GM19099 (cell line): ENCODE measurements around the gene NUAK2.

Source experiments
- POLR2A ChIP-seq: IDR thresholded peaks from 3 replicates; pipeline ENCODE4 v1.6.1; 2011; ENCODE audit warnings: low read depth; ENCODE audit not compliant: insufficient read length; ENCODE audit errors: extremely low read depth

The NUAK2 gene

GRCh38 chr1:205351984-205352713, 30.6 kb upstream of the NUAK2 start:
- TF ChIP-seq POLR2A, result no peak

GRCh38 chr1:205350691-205351141, 29.2 kb upstream of the NUAK2 start:
- no peak for TF ChIP-seq POLR2A

DNA sequence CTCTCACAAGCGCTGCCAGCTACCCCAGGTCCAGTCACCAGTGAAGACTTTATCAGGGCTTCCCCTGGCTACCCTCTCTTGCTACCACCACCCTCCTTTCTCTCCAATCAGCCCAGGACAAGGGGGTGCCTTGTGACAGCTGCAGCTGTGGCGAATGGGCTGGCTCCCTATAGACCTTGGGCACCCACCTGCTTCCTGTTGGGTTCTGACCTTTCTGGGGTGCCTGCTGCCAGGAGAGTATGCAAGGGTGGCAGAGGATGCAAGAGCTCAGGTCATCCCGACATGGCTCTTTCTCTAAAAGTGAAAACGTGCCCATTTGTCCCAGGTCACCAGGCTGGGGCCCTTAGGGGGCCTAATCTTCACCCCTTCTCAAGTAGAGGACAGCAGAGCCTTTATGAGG, 28.6 kb upstream of the NUAK2 start:
- no peak for TF ChIP-seq POLR2A

DNA sequence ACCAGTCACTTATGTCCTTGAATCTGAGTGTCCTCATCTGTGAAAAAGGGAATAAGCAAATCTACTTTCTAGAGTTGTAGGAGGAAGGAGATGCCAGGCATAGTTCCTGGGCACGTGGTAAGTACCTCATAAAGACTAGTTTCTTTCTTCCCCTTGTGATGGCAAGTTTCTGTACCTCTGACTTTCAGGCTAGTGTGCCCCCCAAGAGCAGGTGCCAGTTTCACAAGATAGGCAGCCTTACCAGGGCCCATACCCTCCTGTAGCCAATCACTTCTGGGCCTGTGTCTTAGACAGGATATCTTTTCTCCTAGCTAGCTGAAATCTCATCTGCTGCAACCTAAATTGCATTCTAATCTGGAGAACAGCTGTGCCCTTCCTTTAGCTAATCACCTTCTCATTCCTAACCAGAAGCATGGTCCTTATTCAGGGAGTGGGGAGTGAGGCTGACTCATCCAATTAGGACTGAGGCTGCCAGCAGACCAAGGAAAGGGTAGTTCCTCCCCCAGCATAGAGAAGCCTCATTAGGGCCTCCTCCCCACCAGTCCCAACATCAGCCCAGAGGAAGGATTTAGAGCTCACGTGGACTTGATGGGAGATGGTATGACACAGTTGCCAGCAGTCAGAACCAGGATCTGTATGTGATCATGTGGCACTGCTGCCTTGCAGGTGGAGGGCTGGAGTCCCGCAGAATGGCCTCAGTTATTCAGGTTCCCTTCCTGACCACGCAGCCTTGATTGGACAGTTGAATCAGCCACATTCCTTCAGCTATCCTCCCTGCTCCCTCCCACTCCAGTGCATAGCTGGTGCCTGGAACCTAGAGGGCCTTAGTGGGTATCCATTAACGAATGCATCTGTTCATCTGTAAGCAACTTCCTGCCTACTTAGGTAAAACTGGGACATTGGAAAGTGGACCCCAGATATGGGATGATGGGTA, 27.3 kb upstream of the NUAK2 start:
- no peak for TF ChIP-seq POLR2A

DNA sequence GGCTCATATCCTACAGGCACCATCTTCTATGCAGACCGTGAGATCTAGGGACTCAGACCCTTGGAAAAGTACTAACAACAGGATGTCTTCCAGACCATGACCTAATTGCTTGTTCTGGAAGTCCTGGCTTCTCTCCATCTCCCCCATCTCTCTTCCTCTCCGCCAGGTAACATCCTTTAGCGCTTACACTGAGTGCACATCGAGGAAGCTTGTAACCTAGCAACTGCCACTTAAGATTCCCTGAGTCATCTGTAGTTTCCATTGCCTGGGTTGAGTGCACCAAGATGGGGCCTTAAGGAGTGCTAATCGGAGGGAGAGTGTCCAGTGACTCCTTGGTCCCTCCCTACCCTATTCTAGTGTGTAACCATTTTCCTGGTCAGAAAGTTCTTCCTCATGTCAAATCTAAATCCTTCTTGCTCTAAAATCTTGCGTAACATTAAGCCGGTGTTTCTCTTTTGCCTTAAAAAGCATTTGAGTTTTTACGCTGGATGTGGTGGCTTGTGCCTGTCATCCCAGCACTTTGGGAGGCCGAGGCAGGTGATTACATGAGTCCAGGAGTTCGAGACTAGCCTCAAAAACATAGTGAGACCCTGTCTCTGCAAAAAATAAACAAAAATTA, 25.5 kb upstream of the NUAK2 start:
- TF ChIP-seq POLR2A, result no peak

DNA sequence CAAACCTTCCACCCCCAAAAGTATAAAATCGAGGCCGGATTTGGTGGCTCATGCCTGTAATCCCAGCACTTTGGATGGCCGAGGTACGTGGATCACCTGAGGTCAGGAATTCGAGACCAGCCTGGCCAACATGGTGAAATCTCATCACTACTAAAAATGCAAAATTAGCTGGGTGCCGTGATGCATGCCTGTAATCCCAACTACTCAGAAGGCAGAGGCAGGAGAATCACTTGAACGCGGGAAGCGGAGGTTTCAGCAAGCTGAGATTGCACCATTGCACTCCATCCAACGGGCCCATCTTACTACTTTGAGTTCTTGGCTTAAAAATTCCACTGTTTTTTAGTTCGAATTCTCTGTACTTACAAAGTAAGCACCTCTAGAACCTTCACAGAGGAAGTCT, 24.2 kb upstream of the NUAK2 start:
- TF ChIP-seq POLR2A, result no peak

- no peak for TF ChIP-seq POLR2A
Measured at GRCh38 chr1:205344066-205344928, 22.8 kb upstream of the NUAK2 start.

DNA sequence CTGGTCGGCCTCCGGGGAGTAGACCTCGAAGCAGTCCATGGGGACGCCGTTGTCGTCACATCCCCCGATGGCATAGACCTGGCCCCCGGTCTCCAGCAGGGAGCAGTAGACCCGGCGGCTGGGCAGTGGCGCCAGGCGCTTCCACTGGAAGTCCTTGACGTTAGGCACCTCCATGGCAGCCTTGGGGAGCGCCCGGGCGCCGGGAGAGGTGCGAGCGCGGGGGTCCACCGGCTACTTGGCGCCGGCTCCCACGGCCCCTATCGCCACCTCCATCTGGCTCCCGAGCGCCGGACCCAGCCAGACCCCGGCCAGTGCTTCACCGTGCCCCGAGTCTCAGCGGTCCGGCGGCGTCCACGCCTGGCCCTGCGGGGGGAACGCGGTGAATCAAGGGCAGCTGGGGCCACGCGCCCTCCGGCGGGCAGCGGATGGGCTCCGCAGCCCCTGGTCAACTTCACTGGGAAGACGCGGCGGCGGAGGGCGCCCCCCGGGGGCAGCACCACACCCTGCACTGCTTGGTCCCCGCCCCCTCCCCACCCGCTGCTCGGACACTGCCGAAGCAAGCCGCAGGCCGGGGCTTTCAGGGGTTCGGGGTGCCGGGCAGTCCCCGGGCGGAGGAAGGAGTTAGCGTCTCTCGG, 22.0 kb upstream of the NUAK2 start:
- TF ChIP-seq POLR2A, result no peak

GRCh38 chr1:205342986-205343385, 21.4 kb upstream of the NUAK2 start:
- no peak for TF ChIP-seq POLR2A

- no peak for TF ChIP-seq POLR2A
Measured at GRCh38 chr1:205340676-205341075, 19.1 kb upstream of the NUAK2 start.

DNA sequence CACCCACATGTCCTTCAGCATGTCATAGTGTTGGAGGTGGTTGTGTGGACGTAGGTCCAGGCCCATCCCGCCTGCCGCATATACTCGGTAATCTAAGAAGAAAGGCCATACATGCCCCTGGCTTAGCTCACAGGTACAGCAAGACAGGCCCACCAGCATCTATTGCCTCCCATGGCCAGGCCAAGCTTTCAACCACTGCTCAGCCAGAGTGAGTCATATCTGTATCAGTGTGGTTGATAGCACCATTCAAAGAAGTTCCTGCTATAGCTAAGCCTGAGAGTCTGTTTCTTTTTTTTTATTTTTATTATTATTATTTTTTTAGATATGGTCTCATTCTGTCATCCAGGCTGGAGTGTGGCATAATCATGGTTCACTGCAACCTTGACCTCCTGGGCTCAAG, 18.2 kb upstream of the NUAK2 start:
- no peak for TF ChIP-seq POLR2A

DNA sequence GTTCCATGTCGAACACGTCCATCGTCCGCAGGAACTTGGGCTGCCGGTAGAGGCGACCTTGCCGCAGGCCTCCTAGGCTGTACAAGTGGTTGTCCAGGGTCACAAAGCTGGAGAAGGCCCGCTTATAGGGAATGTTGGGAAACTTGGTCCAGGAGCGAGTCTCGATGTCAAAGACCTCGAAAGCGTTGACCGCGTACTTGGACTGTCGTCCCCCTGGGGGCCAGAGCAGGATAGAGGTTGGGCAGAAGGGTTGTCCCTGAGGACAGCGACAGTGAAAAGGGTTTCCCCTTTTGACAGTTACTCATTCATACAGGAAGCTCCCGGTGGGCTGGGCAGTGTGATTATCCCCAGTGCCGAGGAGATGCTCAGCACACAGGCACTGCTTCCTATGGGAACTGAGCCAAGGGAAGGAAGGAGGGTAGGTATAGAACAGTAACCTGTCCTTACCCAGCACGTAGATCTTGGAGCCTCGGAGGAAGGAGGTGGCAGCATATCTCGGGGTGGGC, 17.7 kb upstream of the NUAK2 start:
- no peak for TF ChIP-seq POLR2A

DNA sequence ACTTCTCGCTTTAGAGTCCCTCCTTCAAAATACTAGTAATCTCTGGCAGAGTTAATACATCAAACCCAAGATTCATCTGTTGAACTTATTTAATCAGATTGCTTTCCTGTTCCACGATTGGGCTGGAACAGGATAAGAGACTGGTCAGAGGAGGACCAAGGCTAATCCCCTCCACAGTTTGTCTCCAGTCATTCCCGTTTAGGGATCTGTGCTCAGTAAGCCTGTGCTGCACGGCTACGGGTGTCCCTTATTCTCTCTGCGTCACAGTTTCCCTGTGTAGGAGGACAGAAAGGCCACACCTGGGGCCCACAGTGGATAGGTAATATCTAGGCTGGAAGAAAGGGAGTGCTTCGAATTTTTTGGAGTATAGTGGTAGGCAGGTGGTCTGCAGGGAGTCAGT, 16.5 kb upstream of the NUAK2 start:
- TF ChIP-seq POLR2A, result no peak

- no peak for TF ChIP-seq POLR2A
Measured at GRCh38 chr1:205337481-205337880, 15.9 kb upstream of the NUAK2 start.
